LoVo (cell line): Measurements from ENCODE around the gene INTS2.
"Not testable (repeated sequence)": the region's sequence is repeated elsewhere in the genome, so short reads cannot be mapped to it uniquely, and the experiment has no call there.

Experiments
- DNase-seq: peaks from one replicate; pipeline ENCODE4 v3.0.0-alpha.2; 2016; ENCODE audit warnings: low spot score

Gene INTS2

GRCh38 chr17:61849674-61850073 lies 78.1 kb downstream of the INTS2 start:
- no peak for DNase-seq

GRCh38 chr17:61848896-61849295 lies 78.9 kb downstream of the INTS2 start:
- no peak for DNase-seq

- no peak for DNase-seq
Measured at GRCh38 chr17:61848247-61848646, 79.5 kb downstream of the INTS2 start.

GRCh38 chr17:61847659-61848058 lies 80.1 kb downstream of the INTS2 start:
- no peak for DNase-seq

- DNase-seq: no peak
Measured at GRCh38 chr17:61846761-61847375, 80.9 kb downstream of the INTS2 start.

- DNase-seq: no peak
Measured at GRCh38 chr17:61846088-61846487, 81.7 kb downstream of the INTS2 start.

GRCh38 chr17:61843435-61843834 lies 84.3 kb downstream of the INTS2 start:
- no peak for DNase-seq

GRCh38 chr17:61842899-61843298 lies 84.9 kb downstream of the INTS2 start:
- no peak for DNase-seq

- no peak for DNase-seq
Measured at GRCh38 chr17:61839300-61839786, 88.4 kb downstream of the INTS2 start.

GRCh38 chr17:61837175-61838051 lies 90.4 kb downstream of the INTS2 start:
- DNase-seq: peak; percentile 78

GRCh38 chr17:61836266-61837174 lies 91.3 kb downstream of the INTS2 start:
- no peak for DNase-seq

GRCh38 chr17:61835606-61836005 lies 92.2 kb downstream of the INTS2 start:
- no peak for DNase-seq

- DNase-seq: no peak
Measured at GRCh38 chr17:61834610-61835009, 93.2 kb downstream of the INTS2 start.

GRCh38 chr17:61833536-61834193 lies 94.1 kb downstream of the INTS2 start:
- DNase-seq: peak; percentile 74

- DNase-seq: no peak
Measured at GRCh38 chr17:61832463-61832862, 95.3 kb downstream of the INTS2 start.

- no peak for DNase-seq
Measured at GRCh38 chr17:61831099-61831498, 96.7 kb downstream of the INTS2 start.

GRCh38 chr17:61828694-61829093 lies 99.1 kb downstream of the INTS2 start:
- DNase-seq: no peak

GRCh38 chr17:61827649-61828395 lies 100.0 kb downstream of the INTS2 start:
- DNase-seq: no peak

- not testable (repeated sequence) for DNase-seq
Measured at GRCh38 chr17:61826866-61827265, 100.9 kb downstream of the INTS2 start.

GRCh38 chr17:61826198-61826597 lies 101.6 kb downstream of the INTS2 start:
- DNase-seq: not testable (repeated sequence)
